NT2/D1 (cell line): Measurements from ENCODE around the gene NNMT.

ENCODE experiments used
- DNase-seq: peaks from one replicate; pipeline ENCODE4 v3.0.0-alpha.2; 2011; ENCODE audit warnings: low read depth, low spot score
- H3K27me3 ChIP-seq: 2 replicates; pipeline ENCODE4 v1.6.0; 2011; ENCODE audit warnings: mild to moderate bottlenecking; ENCODE audit not compliant: insufficient read length, insufficient read depth
- H3K36me3 ChIP-seq: 2 replicates; pipeline ENCODE4 v1.6.1; 2011; ENCODE audit warnings: mild to moderate bottlenecking, low read length, mixed read lengths; ENCODE audit not compliant: insufficient read depth, insufficient read length
- H3K4me1 ChIP-seq: 2 replicates; pipeline ENCODE4 v1.5.1; 2011; ENCODE audit not compliant: insufficient read depth, insufficient read length
- H3K4me3 ChIP-seq: 2 replicates; pipeline ENCODE4 v1.5.1; 2011; ENCODE audit warnings: low read depth; ENCODE audit not compliant: insufficient read length
- H3K9ac ChIP-seq: 2 replicates; pipeline ENCODE4 v1.6.0; 2011; ENCODE audit warnings: low read depth; ENCODE audit not compliant: insufficient read length
- H3K9me3 ChIP-seq: 2 replicates; pipeline ENCODE4 v1.5.1; 2011; ENCODE audit warnings: mild to moderate bottlenecking, low read length; ENCODE audit not compliant: insufficient read depth
- SUZ12 ChIP-seq: IDR thresholded peaks from 2 replicates; pipeline ENCODE4 v1.6.1; 2011; ENCODE audit not compliant: insufficient read length, insufficient read depth; ENCODE audit errors: extremely low read depth
- YY1 ChIP-seq: IDR thresholded peaks from 2 replicates; pipeline ENCODE4 v1.6.1; 2011; ENCODE audit not compliant: insufficient read length, insufficient read depth
- ZNF274 ChIP-seq: IDR thresholded peaks from 2 replicates; pipeline ENCODE4 v1.6.1; 2011; ENCODE audit warnings: mild to moderate bottlenecking, low read depth, low read length

NNMT gene

GRCh38 chr11:114259124-114259526 is 37.1 kb upstream of the NNMT start:
- H3K9me3 ChIP-seq, result no peaks in the 10 kb centered on the region
- peaks cover 13% of the 10 kb centered on the region for H3K4me1 ChIP-seq
- DNase-seq, result no peak
- H3K4me3 ChIP-seq, result no peak overlapping the region
- no peaks in the 10 kb centered on the region for H3K36me3 ChIP-seq
- H3K9ac ChIP-seq, result no peak overlapping the region
- TF ChIP-seq SUZ12 (no peak), ZNF274 (no peak), YY1 (no peak)
- H3K27me3 ChIP-seq, result peaks cover 3% of the 10 kb centered on the region

GRCh38 chr11:114259551-114259983 is 36.6 kb upstream of the NNMT start:
- peaks cover 3% of the 10 kb centered on the region for H3K27me3 ChIP-seq
- no peak overlapping the region for H3K9ac ChIP-seq
- DNase-seq, result no peak
- TF ChIP-seq ZNF274, result no peak
- TF ChIP-seq SUZ12, result no peak
- no peak for TF ChIP-seq YY1
- H3K4me3 ChIP-seq, result no peak overlapping the region
- H3K9me3 ChIP-seq, result no peaks in the 10 kb centered on the region
- peaks cover 13% of the 10 kb centered on the region for H3K4me1 ChIP-seq
- H3K36me3 ChIP-seq, result no peaks in the 10 kb centered on the region

DNA sequence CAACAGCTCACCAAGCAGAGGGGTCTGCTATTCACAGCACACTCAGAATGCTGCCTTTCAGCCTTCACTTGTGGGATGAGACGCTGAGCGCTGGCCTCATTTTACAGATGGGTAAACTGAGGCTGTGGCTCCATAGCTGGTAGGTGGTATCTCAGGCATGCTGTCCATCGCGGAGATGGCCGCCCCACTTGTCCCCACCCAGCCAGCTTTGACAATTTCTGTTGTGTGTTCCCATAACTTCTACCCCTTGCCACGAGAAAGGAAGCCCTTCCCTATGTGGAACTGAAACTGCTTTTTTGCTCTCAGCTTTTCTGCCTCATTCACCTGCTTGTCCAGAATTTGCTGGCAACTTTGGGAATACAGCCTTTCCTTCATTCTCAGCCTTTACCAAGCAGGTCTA is 36.1 kb upstream of the NNMT start:
- DNase-seq, result no peak
- TF ChIP-seq ZNF274, result no peak
- no peak for TF ChIP-seq SUZ12
- TF ChIP-seq YY1, result no peak
- H3K36me3 ChIP-seq, result no peaks in the 10 kb centered on the region
- no peak overlapping the region for H3K4me3 ChIP-seq
- H3K4me1 ChIP-seq, result peaks cover 13% of the 10 kb centered on the region
- H3K9ac ChIP-seq, result no peak overlapping the region
- H3K9me3 ChIP-seq, result no peaks in the 10 kb centered on the region
- peaks cover 3% of the 10 kb centered on the region for H3K27me3 ChIP-seq

DNA sequence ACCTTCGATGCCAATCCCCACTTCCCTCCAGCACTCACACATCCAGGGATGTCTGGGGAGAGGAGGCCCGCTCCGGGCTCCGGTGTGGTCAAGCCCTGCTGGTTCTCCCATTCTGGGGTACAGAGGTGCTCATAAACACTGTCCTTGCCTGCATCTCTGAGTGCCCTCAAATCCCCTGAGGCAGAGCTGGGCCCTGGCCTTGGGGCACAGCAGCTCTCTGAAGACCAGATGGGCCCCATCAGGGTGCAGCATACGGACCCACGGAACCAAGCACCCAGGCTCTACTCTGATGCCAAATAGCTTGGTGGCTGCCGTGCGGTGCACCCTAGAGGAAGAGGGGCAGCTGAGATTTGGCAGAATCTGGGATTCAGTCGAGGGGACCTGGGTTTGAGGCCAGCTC is 35.7 kb upstream of the NNMT start:
- DNase-seq, result no peak
- H3K36me3 ChIP-seq, result no peaks in the 10 kb centered on the region
- no peak overlapping the region for H3K4me3 ChIP-seq
- peaks cover 3% of the 10 kb centered on the region for H3K27me3 ChIP-seq
- TF ChIP-seq SUZ12 (no peak), YY1 (no peak), ZNF274 (no peak)
- H3K9ac ChIP-seq, result no peak overlapping the region
- H3K4me1 ChIP-seq, result peaks cover 13% of the 10 kb centered on the region
- H3K9me3 ChIP-seq, result no peaks in the 10 kb centered on the region

DNA sequence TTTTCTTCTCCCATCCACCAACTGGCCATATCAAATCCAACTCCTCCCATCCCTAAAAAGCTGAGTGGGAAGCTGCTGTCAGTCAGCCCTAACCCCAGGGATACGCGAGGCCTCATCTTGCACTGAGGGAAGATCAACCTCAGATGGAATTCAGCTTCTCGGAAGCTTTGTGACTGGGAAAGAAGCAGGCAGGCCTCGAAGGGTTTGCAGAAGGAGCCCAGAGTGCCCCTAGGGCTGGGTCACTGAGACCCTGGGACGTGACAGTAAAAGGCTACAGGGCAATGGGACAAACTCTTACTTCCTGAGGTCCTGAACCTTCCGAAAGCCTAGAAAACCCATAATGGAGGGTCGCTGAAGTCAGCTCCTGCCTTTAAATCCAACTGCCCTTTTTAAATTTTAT is 34.4 kb upstream of the NNMT start:
- Histone ChIP-seq H3K4me3 (no peak overlapping the region), H3K9ac (no peak overlapping the region), H3K27me3 (peaks cover 3% of the 10 kb centered on the region), H3K4me1 (peaks cover 11% of the 10 kb centered on the region), H3K36me3 (no peaks in the 10 kb centered on the region), H3K9me3 (no peaks in the 10 kb centered on the region)
- TF ChIP-seq YY1, result no peak
- no peak for TF ChIP-seq ZNF274
- no peak for DNase-seq

GRCh38 chr11:114262681-114263512 is 33.3 kb upstream of the NNMT start:
- DNase-seq, result peak; percentile 46
- H3K4me1 ChIP-seq, result peaks cover 8% of the 10 kb centered on the region
- H3K36me3 ChIP-seq, result no peaks in the 10 kb centered on the region
- no peak overlapping the region for H3K9ac ChIP-seq
- TF ChIP-seq SUZ12, result no peak
- TF ChIP-seq ZNF274, result no peak
- TF ChIP-seq YY1, result no peak
- no peak overlapping the region for H3K4me3 ChIP-seq
- no peaks in the 10 kb centered on the region for H3K9me3 ChIP-seq
- peaks cover 3% of the 10 kb centered on the region for H3K27me3 ChIP-seq

DNA sequence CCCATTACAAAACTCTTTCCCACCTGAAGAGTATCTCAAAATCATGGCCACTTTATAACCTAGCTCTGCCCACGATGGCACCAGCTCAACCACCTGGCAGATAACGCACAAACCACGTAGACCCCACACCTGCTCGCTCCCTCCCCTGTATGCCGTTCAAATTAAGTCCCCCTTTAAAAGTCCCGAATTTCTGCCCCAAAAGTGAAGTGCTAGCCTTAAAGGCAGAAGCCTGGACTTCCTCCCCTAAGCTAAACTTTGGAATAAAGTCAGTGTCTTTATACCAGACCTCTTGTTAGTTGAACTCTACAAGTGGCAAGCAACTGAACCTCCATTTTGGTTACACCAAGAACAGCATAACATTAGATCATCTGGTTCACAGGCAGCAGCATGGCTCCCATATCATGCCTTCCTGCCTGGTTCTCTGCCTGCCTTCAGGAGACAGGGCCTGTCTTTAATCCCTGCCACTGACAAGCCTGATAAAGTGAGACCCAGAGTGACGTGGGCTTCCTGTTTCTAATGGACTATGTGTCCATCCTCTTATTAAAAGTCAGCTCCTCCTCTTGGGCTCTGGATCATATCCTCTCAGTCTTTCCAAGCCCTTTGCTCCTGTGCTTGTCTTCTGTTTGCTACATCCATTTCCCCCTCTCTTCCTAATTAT is 32.6 kb upstream of the NNMT start:
- Histone ChIP-seq H3K9me3 (no peaks in the 10 kb centered on the region), H3K36me3 (no peaks in the 10 kb centered on the region), H3K4me1 (peaks cover 4% of the 10 kb centered on the region), H3K9ac (no peak overlapping the region), H3K27me3 (peaks cover 3% of the 10 kb centered on the region), H3K4me3 (no peak overlapping the region)
- TF ChIP-seq SUZ12, result no peak
- no peak for TF ChIP-seq ZNF274
- TF ChIP-seq YY1, result no peak
- DNase-seq, result no peak
